HepG2 (cell line): ENCODE measurements around the gene PPM1G. TPM values are rescaled to one million over a fixed set of nuclear protein-coding genes. Genes with fewer than 3 reads are reported as not detected.

Source experiments
- ATF1 ChIP-seq: IDR thresholded peaks from 2 replicates; pipeline ENCODE4 v1.6.1; 2016; ENCODE audit warnings: mild to moderate bottlenecking, control low read depth
- EED ChIP-seq: sonication (generic); formaldehyde crosslinking; IDR thresholded peaks from 2 replicates; pipeline ENCODE4 v1.5.0; 2020; ENCODE audit warnings: mild to moderate bottlenecking, missing genetic modification reagents
- IKZF4 ChIP-seq: sonication (generic); formaldehyde crosslinking; IDR thresholded peaks from 2 replicates; pipeline ENCODE4 v1.5.1; 2020; ENCODE audit warnings: borderline replicate concordance, mild to moderate bottlenecking, low read depth, missing genetic modification reagents; ENCODE audit errors: not compliant biosample characterization
- MAFG ChIP-seq: sonication (generic); formaldehyde crosslinking; IDR thresholded peaks from 2 replicates; pipeline ENCODE4 v1.5.1; 2020; ENCODE audit warnings: mild to moderate bottlenecking, missing genetic modification reagents
- MBD4 ChIP-seq: IDR thresholded peaks from 2 replicates; pipeline ENCODE4 v1.6.1; 2012; ENCODE audit warnings: low read length, inconsistent platforms, borderline replicate concordance
- MZF1 ChIP-seq: sonication (generic); formaldehyde crosslinking; IDR thresholded peaks from 2 replicates; pipeline ENCODE4 v1.8.1; 2023; ENCODE audit warnings: mild to moderate bottlenecking, missing genetic modification reagents, borderline replicate concordance
- NAIF1 ChIP-seq: sonication (generic); formaldehyde crosslinking; IDR thresholded peaks from 2 replicates; pipeline ENCODE4 v1.5.0; 2020; ENCODE audit warnings: mild to moderate bottlenecking, missing genetic modification reagents, borderline replicate concordance
- NCOR1 ChIP-seq: fragments of 200-600 bp; sonication (generic); IDR thresholded peaks from 2 replicates; pipeline ENCODE4 v1.7.0; 2017; ENCODE audit warnings: antibody characterized with exemption, low read length, borderline replicate concordance
- NPAS2 ChIP-seq: sonication (generic); formaldehyde crosslinking; IDR thresholded peaks from 2 replicates; pipeline ENCODE4 v1.8.0; 2022; ENCODE audit warnings: mild to moderate bottlenecking, missing genetic modification reagents, borderline replicate concordance
- ZKSCAN5 ChIP-seq: sonication (generic); formaldehyde crosslinking; IDR thresholded peaks from 2 replicates; pipeline ENCODE4 v1.5.1; 2020; ENCODE audit warnings: mild to moderate bottlenecking, missing genetic modification reagents
- ZNF343 ChIP-seq: sonication (generic); formaldehyde crosslinking; IDR thresholded peaks from 2 replicates; pipeline ENCODE4 v1.4.0; 2020; ENCODE audit warnings: mild to moderate bottlenecking, missing genetic modification reagents
- ZNF350 ChIP-seq: sonication (generic); formaldehyde crosslinking; IDR thresholded peaks from 2 replicates; pipeline ENCODE4 v1.4.0; 2020; ENCODE audit warnings: mild to moderate bottlenecking, low read depth, missing genetic modification reagents, borderline replicate concordance
- ZNF354B ChIP-seq: sonication (generic); formaldehyde crosslinking; IDR thresholded peaks from 2 replicates; pipeline ENCODE4 v1.8.0; 2022; ENCODE audit warnings: mild to moderate bottlenecking, missing genetic modification reagents
- ZNF605 ChIP-seq: sonication (generic); formaldehyde crosslinking; IDR thresholded peaks from 2 replicates; pipeline ENCODE4 v1.8.0; 2022; ENCODE audit warnings: mild to moderate bottlenecking, missing genetic modification reagents
- ZNF746 ChIP-seq: sonication (generic); formaldehyde crosslinking; IDR thresholded peaks from 2 replicates; pipeline ENCODE4 v1.8.0; 2022; ENCODE audit warnings: mild to moderate bottlenecking, missing genetic modification reagents
- ZNF766 ChIP-seq: sonication (generic); formaldehyde crosslinking; IDR thresholded peaks from 2 replicates; pipeline ENCODE4 v1.5.0; 2020; ENCODE audit warnings: missing genetic modification reagents, borderline replicate concordance
- ZNF775 ChIP-seq: sonication (generic); formaldehyde crosslinking; IDR thresholded peaks from 2 replicates; pipeline ENCODE4 v1.4.0; 2020; ENCODE audit warnings: missing genetic modification reagents, mild to moderate bottlenecking, moderate library complexity, borderline replicate concordance
- ZSCAN12 ChIP-seq: sonication (generic); formaldehyde crosslinking; IDR thresholded peaks from 2 replicates; pipeline ENCODE4 v1.9.0; 2021; ENCODE audit warnings: mild to moderate bottlenecking, missing genetic modification reagents
- polyA plus RNA-seq, 8 experiments: library from polyadenylated mRNA; depleted of rRNA in 3 of 8; stranded (reverse) in 7 of 8; unstranded in 1 of 8; fragments of >200 nt; fragmentation: Illumina TruSeq in 4 of 8; extraction: Trizol in 4 of 8; gene quantifications; 2 replicates each; pipeline versions ENCODE4 v1.2.1 to v1.2.3, GENCODE V29; 2011 to 2016; ENCODE audit warnings: low read depth in 4 of 8, missing spikeins in 1 of 8, mixed read lengths in 1 of 8; ENCODE audit not compliant: insufficient read depth in 1 of 8
- total RNA-seq, 5 experiments: library from RNA; depleted of rRNA; stranded (reverse); fragments of >200 nt; fragmentation: Illumina TruSeq; extraction: Trizol; gene quantifications; 2 replicates each; pipeline ENCODE4 v1.2.3, GENCODE V29; 2016; ENCODE audit warnings: low read depth in 1 of 5
- TF ChIP-seq, protein P1 (sequence below): sonication (generic); formaldehyde crosslinking; IDR thresholded peaks from 2 replicates; pipeline ENCODE4 v1.4.0; 2020; ENCODE audit warnings: missing genetic modification reagents, low read depth, mild to moderate bottlenecking, borderline replicate concordance
- TF ChIP-seq, protein P2 (sequence below): sonication (generic); formaldehyde crosslinking; IDR thresholded peaks from 2 replicates; pipeline ENCODE4 v1.4.0; 2020; ENCODE audit warnings: missing genetic modification reagents
- TF ChIP-seq, protein P3 (sequence below): sonication (generic); formaldehyde crosslinking; IDR thresholded peaks from 2 replicates; pipeline ENCODE4 v1.4.0; 2020; ENCODE audit warnings: mild to moderate bottlenecking, low read depth, missing genetic modification reagents
- TF ChIP-seq, protein P4 (sequence below): sonication (generic); formaldehyde crosslinking; IDR thresholded peaks from 2 replicates; pipeline ENCODE4 v1.4.0; 2020; ENCODE audit warnings: missing genetic modification reagents

Gene PPM1G
- total and polyA plus RNA-seq, 2 of the 13 experiments (the other 11 are each of a cell fraction or from before 2014, with no cell fraction given): 58.2 to 213 TPM

DNA sequence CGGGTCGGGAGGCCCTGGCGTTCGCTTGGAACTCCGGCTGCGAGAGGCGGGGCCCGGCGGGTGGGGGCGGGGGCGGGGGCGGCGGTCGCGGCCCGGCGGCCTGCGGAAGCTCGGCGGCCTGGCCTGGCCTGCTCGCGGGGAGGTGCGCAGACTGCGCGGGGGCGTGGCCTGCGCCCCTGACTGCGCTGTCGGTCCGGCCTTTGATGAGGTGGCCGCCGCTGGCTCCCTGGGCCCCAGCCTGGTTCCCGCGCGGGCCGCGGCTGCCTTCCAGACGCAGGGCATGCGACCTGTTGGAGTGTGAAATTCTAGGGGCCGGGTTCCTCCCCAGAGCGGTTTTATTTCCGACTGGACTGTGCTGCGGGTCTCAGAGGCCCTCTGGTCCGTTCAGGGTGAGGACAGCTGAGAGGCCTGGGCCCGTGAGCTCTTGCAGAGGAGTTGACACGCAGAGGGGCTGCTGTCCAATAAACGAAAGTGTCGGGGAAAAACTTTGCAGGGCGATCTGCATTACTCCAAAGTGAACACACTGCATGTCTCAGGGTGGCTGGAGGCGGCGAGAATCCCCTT lies 19.7 kb upstream of the PPM1G start (continued):
- TF ChIP-seq, protein P1, sequence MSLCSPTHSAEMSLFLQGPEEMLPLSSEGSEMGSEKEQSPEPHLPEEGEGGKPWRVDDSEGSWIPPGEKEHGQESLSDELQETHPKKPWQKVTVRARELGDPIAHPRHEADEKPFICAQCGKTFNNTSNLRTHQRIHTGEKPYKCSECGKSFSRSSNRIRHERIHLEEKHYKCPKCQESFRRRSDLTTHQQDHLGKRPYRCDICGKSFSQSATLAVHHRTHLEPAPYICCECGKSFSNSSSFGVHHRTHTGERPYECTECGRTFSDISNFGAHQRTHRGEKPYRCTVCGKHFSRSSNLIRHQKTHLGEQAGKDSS (CRISPR knock-in tag): no peak; the same call in 1 of the 2 replicates
- TF ChIP-seq ZSCAN12 (CRISPR knock-in tag) (peak; percentile 90; the same call in 1 of the 2 replicates), ZNF605 (no peak), ATF1 (no peak), ZNF343 (0 out of 2 replicates have a peak, but pooled peaks have one; percentile 58), NCOR1 (no peak), ZNF354B (CRISPR knock-in tag) (no peak), EED (CRISPR knock-in tag) (no peak; the same call in 1 of the 2 replicates), ZNF350 (CRISPR knock-in tag) (no peak), NAIF1 (CRISPR knock-in tag) (no peak; the same call in 1 of the 2 replicates), ZNF746 (CRISPR knock-in tag) (no peak; the same call in 1 of the 2 replicates), MBD4 (no peak), IKZF4 (CRISPR knock-in tag) (no peak), ZKSCAN5 (no peak), MAFG (CRISPR knock-in tag) (no peak), NPAS2 (CRISPR knock-in tag) (no peak), MZF1 (CRISPR knock-in tag) (no peak), ZNF775 (CRISPR knock-in tag) (no peak), ZNF766 (CRISPR knock-in tag) (0 out of 2 replicates have a peak, but pooled peaks have one; percentile 68)
- TF ChIP-seq, protein P2, sequence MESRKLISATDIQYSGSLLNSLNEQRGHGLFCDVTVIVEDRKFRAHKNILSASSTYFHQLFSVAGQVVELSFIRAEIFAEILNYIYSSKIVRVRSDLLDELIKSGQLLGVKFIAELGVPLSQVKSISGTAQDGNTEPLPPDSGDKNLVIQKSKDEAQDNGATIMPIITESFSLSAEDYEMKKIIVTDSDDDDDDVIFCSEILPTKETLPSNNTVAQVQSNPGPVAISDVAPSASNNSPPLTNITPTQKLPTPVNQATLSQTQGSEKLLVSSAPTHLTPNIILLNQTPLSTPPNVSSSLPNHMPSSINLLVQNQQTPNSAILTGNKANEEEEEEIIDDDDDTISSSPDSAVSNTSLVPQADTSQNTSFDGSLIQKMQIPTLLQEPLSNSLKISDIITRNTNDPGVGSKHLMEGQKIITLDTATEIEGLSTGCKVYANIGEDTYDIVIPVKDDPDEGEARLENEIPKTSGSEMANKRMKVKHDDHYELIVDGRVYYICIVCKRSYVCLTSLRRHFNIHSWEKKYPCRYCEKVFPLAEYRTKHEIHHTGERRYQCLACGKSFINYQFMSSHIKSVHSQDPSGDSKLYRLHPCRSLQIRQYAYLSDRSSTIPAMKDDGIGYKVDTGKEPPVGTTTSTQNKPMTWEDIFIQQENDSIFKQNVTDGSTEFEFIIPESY (CRISPR knock-in tag): no peak
- TF ChIP-seq, protein P3, sequence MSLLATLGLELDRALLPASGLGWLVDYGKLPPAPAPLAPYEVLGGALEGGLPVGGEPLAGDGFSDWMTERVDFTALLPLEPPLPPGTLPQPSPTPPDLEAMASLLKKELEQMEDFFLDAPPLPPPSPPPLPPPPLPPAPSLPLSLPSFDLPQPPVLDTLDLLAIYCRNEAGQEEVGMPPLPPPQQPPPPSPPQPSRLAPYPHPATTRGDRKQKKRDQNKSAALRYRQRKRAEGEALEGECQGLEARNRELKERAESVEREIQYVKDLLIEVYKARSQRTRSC (CRISPR knock-in tag): peak; percentile 71
- TF ChIP-seq, protein P4, sequence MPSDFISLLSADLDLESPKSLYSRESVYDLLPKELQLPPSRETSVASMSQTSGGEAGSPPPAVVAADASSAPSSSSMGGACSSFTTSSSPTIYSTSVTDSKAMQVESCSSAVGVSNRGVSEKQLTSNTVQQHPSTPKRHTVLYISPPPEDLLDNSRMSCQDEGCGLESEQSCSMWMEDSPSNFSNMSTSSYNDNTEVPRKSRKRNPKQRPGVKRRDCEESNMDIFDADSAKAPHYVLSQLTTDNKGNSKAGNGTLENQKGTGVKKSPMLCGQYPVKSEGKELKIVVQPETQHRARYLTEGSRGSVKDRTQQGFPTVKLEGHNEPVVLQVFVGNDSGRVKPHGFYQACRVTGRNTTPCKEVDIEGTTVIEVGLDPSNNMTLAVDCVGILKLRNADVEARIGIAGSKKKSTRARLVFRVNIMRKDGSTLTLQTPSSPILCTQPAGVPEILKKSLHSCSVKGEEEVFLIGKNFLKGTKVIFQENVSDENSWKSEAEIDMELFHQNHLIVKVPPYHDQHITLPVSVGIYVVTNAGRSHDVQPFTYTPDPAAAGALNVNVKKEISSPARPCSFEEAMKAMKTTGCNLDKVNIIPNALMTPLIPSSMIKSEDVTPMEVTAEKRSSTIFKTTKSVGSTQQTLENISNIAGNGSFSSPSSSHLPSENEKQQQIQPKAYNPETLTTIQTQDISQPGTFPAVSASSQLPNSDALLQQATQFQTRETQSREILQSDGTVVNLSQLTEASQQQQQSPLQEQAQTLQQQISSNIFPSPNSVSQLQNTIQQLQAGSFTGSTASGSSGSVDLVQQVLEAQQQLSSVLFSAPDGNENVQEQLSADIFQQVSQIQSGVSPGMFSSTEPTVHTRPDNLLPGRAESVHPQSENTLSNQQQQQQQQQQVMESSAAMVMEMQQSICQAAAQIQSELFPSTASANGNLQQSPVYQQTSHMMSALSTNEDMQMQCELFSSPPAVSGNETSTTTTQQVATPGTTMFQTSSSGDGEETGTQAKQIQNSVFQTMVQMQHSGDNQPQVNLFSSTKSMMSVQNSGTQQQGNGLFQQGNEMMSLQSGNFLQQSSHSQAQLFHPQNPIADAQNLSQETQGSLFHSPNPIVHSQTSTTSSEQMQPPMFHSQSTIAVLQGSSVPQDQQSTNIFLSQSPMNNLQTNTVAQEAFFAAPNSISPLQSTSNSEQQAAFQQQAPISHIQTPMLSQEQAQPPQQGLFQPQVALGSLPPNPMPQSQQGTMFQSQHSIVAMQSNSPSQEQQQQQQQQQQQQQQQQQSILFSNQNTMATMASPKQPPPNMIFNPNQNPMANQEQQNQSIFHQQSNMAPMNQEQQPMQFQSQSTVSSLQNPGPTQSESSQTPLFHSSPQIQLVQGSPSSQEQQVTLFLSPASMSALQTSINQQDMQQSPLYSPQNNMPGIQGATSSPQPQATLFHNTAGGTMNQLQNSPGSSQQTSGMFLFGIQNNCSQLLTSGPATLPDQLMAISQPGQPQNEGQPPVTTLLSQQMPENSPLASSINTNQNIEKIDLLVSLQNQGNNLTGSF (CRISPR knock-in tag): peak; percentile 90
